Placental epithelial cell (primary cell): ENCODE results near the gene ZNF780A. TPM values are rescaled to one million over a fixed set of nuclear protein-coding genes. Genes with fewer than 3 reads are reported as not detected.

Experiments
- total RNA-seq: library from RNA; depleted of rRNA; stranded (reverse); fragments of >200 nt; gene quantifications from 2 replicates; pipeline ENCODE4 v1.2.3, GENCODE V29; 2012

Gene ZNF780A
- 17.7 and 23.4 TPM in 2 replicates for total RNA-seq

GRCh38 chr19:40090241-40091204, at the start of gene ZNF780A:
Gene ZNF780A (minus strand): TSS chr19:40090943. CDS start chr19:40084753, 6,190 bp downstream.

DNA sequence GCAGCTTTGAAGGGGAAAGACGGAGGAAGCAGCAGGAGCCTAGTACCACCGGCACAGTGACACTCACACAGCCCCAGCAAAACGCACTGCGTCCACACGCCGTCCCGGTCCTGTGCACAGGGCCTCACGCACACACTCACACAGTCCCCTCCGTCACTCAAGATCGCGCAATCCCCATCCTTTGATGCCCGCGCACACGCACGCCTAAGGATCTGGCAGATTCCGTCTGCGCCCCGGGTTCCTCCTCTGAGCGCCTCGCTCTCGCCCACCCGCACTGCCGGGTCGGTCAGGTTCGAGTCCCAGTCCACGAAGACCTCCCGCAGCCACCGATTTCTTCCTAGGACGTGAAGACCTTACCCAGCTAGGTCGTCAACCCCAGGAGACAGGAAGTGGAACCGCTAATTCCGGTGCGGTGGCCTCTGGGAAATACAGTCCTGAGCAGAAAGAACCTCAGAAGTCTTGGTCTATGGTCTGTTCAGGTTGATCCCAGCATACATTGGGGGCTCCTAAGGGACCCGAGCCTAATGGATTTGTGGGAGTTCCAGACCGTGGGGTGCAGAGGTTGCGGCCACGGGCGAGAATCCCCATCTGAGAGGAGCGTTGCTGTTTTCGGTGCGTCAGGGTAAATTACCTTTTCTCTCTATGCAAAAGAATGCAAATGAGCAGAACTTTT, 34.8 kb downstream of the ZNF780A start, which contains the start of gene ZNF780B:
Gene ZNF780B, minus strand, starts transcription at position 400 of the 673 bp plus-strand sequence. CDS start 5,899 bp downstream, outside the sequence.

Other genes starting within 250 kb of the ZNF780A start
- 101 and 123 TPM in 2 replicates for gene FBL, start 244.6 kb downstream of the ZNF780A start, total RNA-seq
- gene FCGBP, start 156.3 kb downstream of the ZNF780A start, total RNA-seq = 0.22 and 0.79 TPM in 2 replicates
- gene PSMC4, start 119.8 kb downstream of the ZNF780A start, total RNA-seq = 70.3 and 181 TPM in 2 replicates
- gene ZNF546, start 93.9 kb downstream of the ZNF780A start, total RNA-seq = 0.54 and 3.1 TPM in 2 replicates
- gene ZNF780B, start 34.7 kb downstream of the ZNF780A start, total RNA-seq = 8.9 and 14.1 TPM in 2 replicates
- gene MAP3K10, start 100.5 kb upstream of the ZNF780A start, total RNA-seq = 5.5 and 8.4 TPM in 2 replicates
- gene TTC9B, start 127.4 kb upstream of the ZNF780A start, total RNA-seq = under 0.01 TPM in 1 of 2 replicates, not detected in the other
- 0.39 TPM in 1 of 2 replicates, not detected in the other for gene CCNP, start 135.7 kb upstream of the ZNF780A start, total RNA-seq
- 89.5 and 124 TPM in 2 replicates for gene AKT2, start 194.4 kb upstream of the ZNF780A start, total RNA-seq